ENCODE data around the gene KIAA0586. TPM values are rescaled to one million over a fixed set of nuclear protein-coding genes. Genes with fewer than 3 reads are reported as not detected.

The KIAA0586 gene
- total and polyA plus RNA-seq, 2 of the 13 experiments (the other 11 are each of a cell fraction or from before 2014, with no cell fraction given), result 12.6 to 25.2 TPM

- POLR2A ChIA-PET, result no interaction called here
- DNase-seq (ENCODE audit: low spot score), result no peak
- CTCF ChIA-PET (ENCODE audit: low intra/inter-chr PET ratio, low total read pairs), result no interaction called here
- no peak overlapping the region for H3K9ac ChIP-seq (ENCODE audit: insufficient read depth, low read depth, low read length)
- no peaks in the 10 kb centered on the region for H4K20me1 ChIP-seq (ENCODE audit: insufficient read depth, low read length)
- H3K36me3 ChIP-seq (replicated peaks in 1 of 2; ENCODE audit: control insufficient read depth in 1 of 2, insufficient read depth in 2 of 2, low read length in 2 of 2), result peaks cover 2 to 22% of the 10 kb centered on the region in 2 experiments; a peak in 4 of 5 replicates
- H3K9me3 ChIP-seq (ENCODE audit: low read length), result no peaks in the 10 kb centered on the region
- H3K27ac ChIP-seq (ENCODE audit: extremely low read length, insufficient read depth, low read length), result no peak overlapping the region
- no peak overlapping the region for H3K4me2 ChIP-seq (ENCODE audit: low read depth, low read length)
- H3K27me3 ChIP-seq (ENCODE audit: control insufficient read depth in 1 of 2, insufficient read depth in 2 of 2, low read length in 2 of 2), result no peaks in the 10 kb centered on the region
- TF ChIP-seq ZNF709 (CRISPR knock-in tag; IDR thresholded peaks at IDR 0.05) (no peak), ZNF546 (CRISPR knock-in tag; conservative IDR thresholded peaks at IDR 0.05) (no peak), HNRNPL (IDR thresholded peaks at IDR 0.05; ENCODE audit: low read depth, low read length) (no peak), ZFP36 (IDR thresholded peaks at IDR 0.05; ENCODE audit: borderline replicate concordance, low read depth, low read length, partially characterized antibody) (no peak), ZNF597 (CRISPR knock-in tag; IDR thresholded peaks at IDR 0.05) (no peak), POLR2AphosphoS5 (IDR thresholded peaks at IDR 0.05; ENCODE audit: low read depth, low read length) (no peak), EHMT2 (IDR thresholded peaks at IDR 0.05; ENCODE audit: borderline replicate concordance, low read depth, low read length) (no peak), NFE2L2 (IDR thresholded peaks at IDR 0.05; ENCODE audit: low read length) (no peak)
- TF ChIP-seq, protein P1, sequence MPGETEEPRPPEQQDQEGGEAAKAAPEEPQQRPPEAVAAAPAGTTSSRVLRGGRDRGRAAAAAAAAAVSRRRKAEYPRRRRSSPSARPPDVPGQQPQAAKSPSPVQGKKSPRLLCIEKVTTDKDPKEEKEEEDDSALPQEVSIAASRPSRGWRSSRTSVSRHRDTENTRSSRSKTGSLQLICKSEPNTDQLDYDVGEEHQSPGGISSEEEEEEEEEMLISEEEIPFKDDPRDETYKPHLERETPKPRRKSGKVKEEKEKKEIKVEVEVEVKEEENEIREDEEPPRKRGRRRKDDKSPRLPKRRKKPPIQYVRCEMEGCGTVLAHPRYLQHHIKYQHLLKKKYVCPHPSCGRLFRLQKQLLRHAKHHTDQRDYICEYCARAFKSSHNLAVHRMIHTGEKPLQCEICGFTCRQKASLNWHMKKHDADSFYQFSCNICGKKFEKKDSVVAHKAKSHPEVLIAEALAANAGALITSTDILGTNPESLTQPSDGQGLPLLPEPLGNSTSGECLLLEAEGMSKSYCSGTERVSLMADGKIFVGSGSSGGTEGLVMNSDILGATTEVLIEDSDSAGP (CRISPR knock-in tag; IDR thresholded peaks at IDR 0.05; ENCODE audit: borderline replicate concordance), result no peak
- intact Hi-C loops (cut with micrococcal nuclease; ENCODE audit: unreplicated experiment), result no loop called here
- in situ Hi-C loops (cut with HindIII; ENCODE audit: extremely low pct_ligation_motif_present, low pct_unique_long_range_greater_than_20kb), result no loop called here
- H3K4me1 ChIP-seq (ENCODE audit: insufficient read depth, low read length), result no peaks in the 10 kb centered on the region
- H3K79me2 ChIP-seq (ENCODE audit: insufficient read depth, low read length), result no peaks in the 10 kb centered on the region
- H3K4me3 ChIP-seq (replicated peaks in 1 of 3; ENCODE audit: insufficient read depth in 1 of 3, low read depth in 2 of 3, low read length in 3 of 3), result no peak overlapping the region
- H2AFZ ChIP-seq (ENCODE audit: low read length), result no peak overlapping the region
- no TSS peak for BruUV-seq (replicated peaks)
- 100% methylated on average over 1 of the region's 1 CpG for WGBS (ENCODE audit: low lambda C conversion rate)
- no peak for ATAC-seq
- no peak for FAIRE-seq
Observed at GRCh38 chr14:58484176-58484575, 56.7 kb downstream of the KIAA0586 start.

Data from HepG2 (cell line).